HCT116 (cell line): ENCODE measurements around the gene GRIFIN. TPM values are rescaled to one million over a fixed set of nuclear protein-coding genes. Genes with fewer than 3 reads are reported as not detected.

Source experiments
- ATAC-seq: fragments of 200-7000 bp; cut with Tn5 transposase; 2 replicates; pipeline ENCODE4 v1.9.1; 2020; ENCODE audit warnings: mild to moderate bottlenecking, moderate library complexity
- BruUV-seq: library from RNA; stranded (reverse); fragments of 400-500 nt; replicated peaks from 2 replicates; lab custom pipeline; 2021; lab: Mats Ljungman, UMichigan
- CTCF ChIA-PET: fragments of 300-600 bp; sonication (Branson Sonifier 250); formaldehyde crosslinking; loops from one replicate; lab custom pipeline; 2021; ENCODE audit warnings: antibody characterized with exemption; lab: Charles Lee
- POLR2A ChIA-PET: fragments of 300-600, 350-600 bp; sonication (Branson Sonifier 250); formaldehyde crosslinking; loops from one replicate; lab custom pipeline; 2021; ENCODE audit warnings: antibody characterized with exemption; lab: Charles Lee
- RAD21 ChIA-PET, 2 experiments: fragments of 300-600 bp; sonication (Branson Sonifier 250); formaldehyde crosslinking; loops; one replicate each; lab custom pipeline; 2023; ENCODE audit warnings: low total read pairs in 2 of 2; ENCODE audit not compliant: uncharacterized antibody in 2 of 2, unreplicated experiment in 2 of 2, low non-redundant PET in 1 of 2; lab: Charles Lee
- DNase-seq: peaks from one replicate; pipeline ENCODE4 v3.0.0-alpha.2; 2010; ENCODE audit warnings: low read depth, low spot score
- H2AFZ ChIP-seq: fragments of 200-600 bp; shearing (Covaris generic), sonication (generic); 2 replicates; pipeline ENCODE4 v1.6.1; 2017; ENCODE audit warnings: low read depth, mixed run types, mixed read lengths, antibody characterized with exemption, low read length; ENCODE audit not compliant: poor library complexity, severe bottlenecking
- H3K27ac ChIP-seq: 2 replicates; pipeline ENCODE4 v1.5.1; 2012; ENCODE audit warnings: low read depth, low read length
- H3K27me3 ChIP-seq: fragments of 200-600 bp; sonication (generic); 2 replicates; pipeline ENCODE4 v1.6.1; 2016; ENCODE audit warnings: mixed run types, low read length, mixed read lengths; ENCODE audit not compliant: insufficient read depth
- H3K36me3 ChIP-seq, 2 experiments: fragments of 200-500 bp in 1 of 2; fragments of 200-600 bp in 1 of 2; sonication (Bioruptor generic) in 1 of 2; sonication (generic) in 1 of 2; 2 replicates each; pipeline versions ENCODE4 v1.5.1 to v1.6.1; 2014 to 2016; ENCODE audit warnings: low read length in 2 of 2, inconsistent platforms in 1 of 2, mixed read lengths in 1 of 2, mixed run types in 1 of 2; ENCODE audit not compliant: insufficient read depth in 2 of 2, control insufficient read depth in 1 of 2
- H3K4me1 ChIP-seq, 2 experiments: fragments of 200-600 bp in 1 of 2; sonication (generic) in 1 of 2; 2 replicates each; pipeline versions ENCODE4 v1.5.1 to v1.6.1; 2012 to 2017; ENCODE audit warnings: low read length in 2 of 2, inconsistent platforms in 1 of 2, mild to moderate bottlenecking in 1 of 2, mixed read lengths in 1 of 2, mixed run types in 1 of 2, moderate library complexity in 1 of 2; ENCODE audit not compliant: insufficient read depth in 2 of 2, control insufficient read depth in 1 of 2
- H3K4me2 ChIP-seq: fragments of 200-600 bp; sonication (generic); 2 replicates; pipeline ENCODE4 v1.6.1; 2017; ENCODE audit warnings: mixed run types, low read length, mixed read lengths
- H3K4me3 ChIP-seq, 2 experiments: fragments of 200-600 bp in 1 of 2; sonication (generic) in 1 of 2; replicated peaks in 1 of 2; 2 replicates each; pipeline ENCODE4 v1.5.1; 2011 to 2016; ENCODE audit warnings: low read length in 2 of 2, control low read depth in 1 of 2, low read depth in 1 of 2, mild to moderate bottlenecking in 1 of 2, mixed read lengths in 1 of 2, mixed run types in 1 of 2
- H3K79me2 ChIP-seq: fragments of 200-600 bp; sonication (generic); 2 replicates; pipeline ENCODE4 v1.6.1; 2017; ENCODE audit warnings: mild to moderate bottlenecking, mixed run types, low read length, moderate library complexity, mixed read lengths; ENCODE audit not compliant: insufficient read depth
- H3K9ac ChIP-seq: fragments of 200-600 bp; sonication (generic); 2 replicates; pipeline ENCODE4 v1.6.1; 2016; ENCODE audit warnings: low read length, mixed read lengths
- H3K9me2 ChIP-seq: fragments of 200-600 bp; sonication (generic), shearing (Covaris generic); 2 replicates; pipeline ENCODE4 v1.6.1; 2017; ENCODE audit warnings: mixed run types, mild to moderate bottlenecking, moderate library complexity; ENCODE audit not compliant: insufficient read depth
- H3K9me3 ChIP-seq, 2 experiments: fragments of 200-500 bp in 1 of 2; fragments of 200-600 bp in 1 of 2; sonication (Bioruptor generic) in 1 of 2; sonication (generic) in 1 of 2; 2 replicates each; pipeline ENCODE4 v1.6.1; 2014 to 2017; ENCODE audit warnings: low read length in 2 of 2, mixed read lengths in 2 of 2, inconsistent platforms in 1 of 2, low read depth in 1 of 2, mild to moderate bottlenecking in 1 of 2, mixed run types in 1 of 2, moderate library complexity in 1 of 2; ENCODE audit not compliant: control insufficient read depth in 1 of 2, insufficient read depth in 1 of 2
- H4K20me1 ChIP-seq: fragments of 200-600 bp; sonication (generic), shearing (Covaris generic); 2 replicates; pipeline ENCODE4 v1.6.1; 2017; ENCODE audit warnings: mixed run types, mild to moderate bottlenecking, moderate library complexity; ENCODE audit not compliant: insufficient read depth
- ATF3 ChIP-seq: IDR thresholded peaks from 2 replicates; pipeline ENCODE4 v1.6.1; 2012
- CEBPB ChIP-seq: IDR thresholded peaks from 2 replicates; pipeline ENCODE4 v1.6.1; 2012; ENCODE audit warnings: low read depth
- CTCF ChIP-seq, 3 experiments: fragments of 200-600 bp in 1 of 3; sonication (generic) in 1 of 3; IDR thresholded peaks in 2 of 3; conservative IDR thresholded peaks in 1 of 3; 2 replicates each; pipeline ENCODE4 v1.5.1; 2012 to 2017; ENCODE audit warnings: low read depth in 2 of 3, low read length in 2 of 3, antibody characterized with exemption in 1 of 3, borderline replicate concordance in 1 of 3, control low read depth in 1 of 3, mild to moderate bottlenecking in 1 of 3, mixed read lengths in 1 of 3, mixed run types in 1 of 3, moderate library complexity in 1 of 3; ENCODE audit not compliant: insufficient read depth in 1 of 3
- ELF1 ChIP-seq: IDR thresholded peaks from 2 replicates; pipeline ENCODE4 v1.6.1; 2012; ENCODE audit warnings: low read depth, borderline replicate concordance
- EZH2phosphoT487 ChIP-seq: fragments of 200-600 bp; IDR thresholded peaks from 2 replicates; pipeline ENCODE4 v1.6.1; 2018; ENCODE audit warnings: antibody characterized with exemption, borderline replicate concordance
- POLR2A ChIP-seq: IDR thresholded peaks from 2 replicates; pipeline ENCODE4 v1.7.0; 2011; ENCODE audit warnings: borderline replicate concordance; ENCODE audit not compliant: insufficient read depth, insufficient read length; ENCODE audit errors: extremely low read depth
- RAD21 ChIP-seq: IDR thresholded peaks from 2 replicates; pipeline ENCODE4 v1.6.1; 2012; ENCODE audit warnings: low read depth, mild to moderate bottlenecking
- ZBTB33 ChIP-seq: IDR thresholded peaks from 2 replicates; pipeline ENCODE4 v1.6.1; 2011; ENCODE audit warnings: mild to moderate bottlenecking, low read length, moderate library complexity; ENCODE audit not compliant: insufficient replicate concordance; ENCODE audit errors: extremely low read depth
- intact Hi-C: fragments of 100-400 bp; cut with micrococcal nuclease; formaldehyde crosslinking; loops from 2 replicates; pipeline ENCODE4 v1.10.0; 2022
- total RNA-seq: library from RNA; stranded (reverse); gene quantifications from one replicate; pipeline ENCODE4 v1.2.1, GENCODE V29; 2021; ENCODE audit not compliant: unreplicated experiment

Gene GRIFIN
- total RNA-seq, 1 experiment from 2014 or later = not detected

- POLR2A ChIA-PET = no interaction called here
- CTCF ChIA-PET = interaction anchor here (1.9 kb wide), 1 partner anchor 20 kb away, joined by 7 read pairs; no protein-coding TSS in a partner anchor
Observed at GRCh38 chr7:2488681-2489080, 12.5 kb upstream of the GRIFIN start.

More at GRCh38 chr7:2488681-2489080, 12.5 kb upstream of the GRIFIN start:
- Histone ChIP-seq H3K27me3 (no peaks in the 10 kb centered on the region), H3K27ac (no peak overlapping the region), H3K79me2 (no peaks in the 10 kb centered on the region), H3K9me3 (no peaks in the 10 kb centered on the region), H3K4me3 (no peak overlapping the region), H2AFZ (no peak overlapping the region), H4K20me1 (no peaks in the 10 kb centered on the region), H3K4me1 (no peaks in the 10 kb centered on the region), H3K9ac (no peak overlapping the region), H3K9me2 (no peaks in the 10 kb centered on the region), H3K4me2 (no peak overlapping the region), H3K36me3 (no peaks in the 10 kb centered on the region)
- DNase-seq = no peak
- TF ChIP-seq CTCF (IDR thresholded peaks at IDR 0.05 in 2 of 3, conservative IDR thresholded peaks at IDR 0.05 in 1 of 3; ENCODE audit: borderline replicate concordance in 1 of 3, insufficient read depth in 1 of 3, low read depth in 2 of 3, low read length in 2 of 3) = no peak
- no peak for TF ChIP-seq POLR2A
- TF ChIP-seq EZH2phosphoT487 = no peak
- TF ChIP-seq ELF1 = no peak
- TF ChIP-seq ZBTB33 = no peak
- no peak for TF ChIP-seq CEBPB
- TF ChIP-seq RAD21 = no peak
- no peak for TF ChIP-seq ATF3
- RAD21 ChIA-PET = interaction anchor here in 1 of 2 experiments (0.5 kb wide), 1 partner anchor 11 kb away, joined by 3 read pairs; no protein-coding TSS in a partner anchor
- ATAC-seq = no peak
- no TSS peak for BruUV-seq
- intact Hi-C loops = no loop called here
